ENCODE results near the gene PKP1. TPM values are rescaled to one million over a fixed set of nuclear protein-coding genes. Genes with fewer than 3 reads are reported as not detected.
"Not testable (repeated sequence)": the region's sequence is repeated elsewhere in the genome, so short reads cannot be mapped to it uniquely, and the experiment has no call there.

PKP1 gene
- total RNA-seq, 2 donors from 2014 or later = 0.83 to 2.8 TPM

DNA sequence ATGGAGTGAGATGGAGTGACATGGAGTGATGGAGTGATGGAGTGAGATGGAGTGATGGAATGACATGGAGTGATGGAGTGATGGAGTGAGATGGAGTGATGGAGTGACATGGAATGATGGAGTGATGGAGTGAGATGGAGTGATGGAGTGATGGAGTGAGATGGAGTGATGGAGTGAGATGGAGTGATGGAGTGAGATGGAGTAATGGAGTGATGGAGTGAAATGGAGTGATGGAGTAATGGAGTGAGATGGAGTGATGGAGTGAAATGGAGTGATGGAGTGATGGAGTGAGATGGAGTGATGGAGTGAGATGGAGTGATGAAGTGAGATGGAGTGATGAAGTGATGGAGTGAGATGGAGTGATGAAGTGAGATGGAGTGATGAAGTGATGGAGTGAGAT is 25.2 kb upstream of the PKP1 start:
- not testable (repeated sequence) for DNase-seq (ENCODE audit: low spot score)
- intact Hi-C loops (cut with DNase I) = loop anchor here in 1 of 2 donors (10.0 kb wide), 1 partner anchor 147 kb away; no protein-coding TSS in a partner anchor

- intact Hi-C loops (cut with DNase I) = loop anchor here in 1 of 2 donors (10.0 kb wide), 1 partner anchor 146 kb away; no protein-coding TSS in a partner anchor
- DNase-seq (ENCODE audit: low spot score) = peak; percentile 63
These were observed 24.5 kb upstream of the PKP1 start for GRCh38 chr1:201258763-201259230.

DNA sequence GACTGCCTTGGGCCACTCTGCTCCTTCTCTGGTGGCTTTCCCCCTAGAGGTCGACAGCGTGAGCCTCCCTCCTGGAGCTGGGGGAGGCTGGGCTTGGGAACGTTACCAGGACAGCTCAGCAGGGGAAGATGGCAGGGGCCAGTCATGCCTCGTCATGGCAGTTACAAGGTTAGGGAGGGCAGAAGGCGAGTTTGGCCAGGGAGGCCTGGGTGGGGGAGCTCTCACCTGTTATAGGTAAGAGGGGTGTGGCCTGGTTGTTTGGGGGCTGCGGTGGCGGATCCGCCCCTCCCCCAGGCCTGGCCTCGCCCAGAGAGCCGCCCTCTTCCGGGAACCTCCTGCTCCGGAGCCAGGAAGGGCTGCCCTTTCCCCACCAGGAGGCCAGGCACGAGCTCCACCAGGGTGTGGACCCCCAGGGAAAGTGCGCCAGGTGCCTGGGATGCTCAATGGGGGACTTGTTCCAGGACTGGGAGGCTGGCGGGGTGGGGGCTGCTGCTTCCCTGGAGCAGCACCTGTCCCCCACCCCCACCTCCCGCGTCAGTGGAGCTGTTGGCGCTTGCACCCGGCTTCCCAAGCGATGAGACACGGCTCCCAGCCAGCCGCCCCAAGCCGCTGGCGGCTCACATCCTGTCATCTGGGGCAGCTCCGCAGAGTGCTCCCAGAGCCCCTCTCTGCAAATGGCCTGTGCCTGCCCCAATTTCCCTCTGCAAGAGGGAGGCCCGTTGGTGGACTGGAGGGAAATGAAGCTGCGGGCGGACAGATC is 23.6 kb upstream of the PKP1 start:
- intact Hi-C loops (cut with DNase I) = loop anchor here in 1 of 2 donors (10.0 kb wide), 1 partner anchor 145 kb away; no protein-coding TSS in a partner anchor
- DNase-seq (ENCODE audit: low spot score) = peak; percentile 80

DNA sequence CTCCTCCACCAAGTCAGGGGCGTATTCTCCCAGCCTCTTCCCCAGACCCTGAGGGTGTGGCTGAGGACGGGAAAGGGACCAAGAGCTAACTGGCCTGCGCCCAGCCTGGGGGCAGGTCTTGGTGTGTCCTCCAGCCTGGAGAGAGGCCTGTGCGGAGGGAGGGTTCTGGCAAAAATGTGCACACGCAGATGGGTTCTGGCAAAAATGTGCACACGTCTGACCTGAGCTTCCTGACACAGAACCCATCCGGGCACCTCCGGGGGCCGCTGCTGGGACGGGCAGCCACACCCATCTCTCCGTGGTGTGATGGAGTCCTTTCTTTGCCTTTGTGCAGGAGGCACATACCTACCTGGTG is 23.1 kb upstream of the PKP1 start:
- DNase-seq (ENCODE audit: low spot score) = peak; percentile 75
- intact Hi-C loops (cut with DNase I) = no loop called here

DNA sequence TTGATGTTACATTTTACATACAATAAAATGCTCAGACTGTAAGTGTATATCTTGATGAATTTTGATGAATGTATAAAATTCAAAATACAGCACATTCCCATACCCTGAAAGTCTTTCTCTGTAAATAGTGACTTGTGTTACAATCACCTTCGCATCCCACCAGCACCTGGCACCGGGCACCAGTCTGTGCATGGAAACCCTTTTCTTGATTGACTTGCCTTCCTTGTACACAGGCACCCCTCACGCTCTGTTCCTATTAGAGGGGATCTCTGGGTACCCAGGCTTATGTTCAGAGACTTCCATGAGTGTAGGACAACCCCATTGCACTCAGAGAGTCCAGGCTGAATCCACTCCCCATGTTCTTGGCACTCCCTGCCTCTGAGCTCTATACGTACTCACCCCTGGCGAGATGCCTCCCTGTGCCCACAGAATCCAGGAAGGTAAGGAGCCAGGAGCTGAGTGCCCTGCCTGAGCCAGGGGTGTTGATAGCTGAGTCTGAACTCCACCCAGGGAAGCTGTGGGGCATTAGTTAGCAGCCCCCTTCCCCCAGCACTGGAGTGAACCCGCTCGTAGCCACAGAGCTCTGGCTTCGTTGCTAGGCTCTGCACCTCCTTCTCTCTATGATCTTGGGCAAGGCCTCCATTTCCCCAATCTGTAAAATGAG is 22.5 kb upstream of the PKP1 start:
- peak; percentile 60 for DNase-seq (ENCODE audit: low spot score)

DNA sequence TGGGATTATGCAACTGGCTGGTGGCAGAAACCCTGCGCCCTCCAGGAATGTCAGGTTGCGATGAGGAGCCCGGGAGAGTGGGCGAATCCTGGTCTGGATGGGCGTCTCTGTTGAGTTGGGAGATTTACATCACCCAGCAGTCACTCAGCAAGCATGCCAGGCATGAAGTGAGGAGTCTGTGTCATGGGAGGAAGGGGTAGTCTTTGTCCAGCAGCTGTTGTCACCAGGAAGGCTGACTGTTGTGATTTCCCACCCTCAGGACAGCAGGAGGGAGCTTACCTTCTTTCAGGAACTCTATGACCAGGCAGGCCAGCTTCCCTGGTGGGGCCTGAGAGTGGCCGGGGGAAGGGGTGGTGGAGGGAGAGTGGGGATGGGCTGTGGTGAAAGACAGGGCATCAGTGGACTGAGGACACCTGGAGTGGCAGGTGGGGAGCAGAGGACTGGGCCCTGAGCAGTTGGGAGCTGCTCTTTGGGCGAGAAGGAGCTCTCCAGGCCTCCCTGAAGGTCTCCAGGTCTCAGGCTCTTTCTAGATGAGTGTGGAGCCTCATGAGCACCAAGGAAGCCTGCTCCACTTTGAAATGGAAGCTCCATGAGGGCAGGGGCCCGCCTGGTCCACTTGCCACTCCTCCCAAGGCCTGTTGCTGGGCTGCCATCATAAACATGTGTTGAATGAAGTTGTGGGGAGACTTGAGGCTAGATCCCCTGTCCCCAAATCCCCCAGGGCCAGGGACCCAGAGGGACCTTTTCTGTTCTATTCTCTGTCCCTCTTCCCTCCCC is 21.3 kb upstream of the PKP1 start:
- intact Hi-C loops (cut with DNase I) = no loop called here
- peak; percentile 72 for DNase-seq (ENCODE audit: low spot score)

More for the DNA sequence above, 22.5 kb upstream of the PKP1 start:
- intact Hi-C loops (cut with DNase I) = no loop called here

- intact Hi-C loops (cut with DNase I) = no loop called here
- DNase-seq (ENCODE audit: low spot score) = peak; percentile 70
These were observed 20.2 kb upstream of the PKP1 start for GRCh38 chr1:201262963-201263608.

DNA sequence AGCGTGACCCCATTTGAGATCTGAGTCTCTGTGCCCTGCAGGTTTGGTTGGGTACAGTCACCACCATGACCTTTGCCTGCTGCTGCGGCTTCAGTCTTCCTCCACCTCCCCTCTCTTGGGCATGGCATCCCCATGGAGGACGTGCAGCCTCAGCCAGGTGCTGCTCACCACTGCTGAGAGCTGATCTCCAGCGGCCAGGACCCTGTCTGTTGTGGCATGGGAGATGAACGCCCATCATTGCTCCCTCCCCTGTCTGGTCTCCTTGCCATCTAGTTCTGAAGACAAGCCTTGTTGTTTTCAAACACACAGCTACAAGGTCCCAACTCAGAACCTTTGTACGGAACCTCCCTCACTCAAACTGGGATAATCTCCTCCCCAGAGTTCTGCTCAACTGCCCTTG is 19.2 kb upstream of the PKP1 start:
- intact Hi-C loops (cut with DNase I) = no loop called here
- DNase-seq (ENCODE audit: low spot score) = peak; percentile 17

DNA sequence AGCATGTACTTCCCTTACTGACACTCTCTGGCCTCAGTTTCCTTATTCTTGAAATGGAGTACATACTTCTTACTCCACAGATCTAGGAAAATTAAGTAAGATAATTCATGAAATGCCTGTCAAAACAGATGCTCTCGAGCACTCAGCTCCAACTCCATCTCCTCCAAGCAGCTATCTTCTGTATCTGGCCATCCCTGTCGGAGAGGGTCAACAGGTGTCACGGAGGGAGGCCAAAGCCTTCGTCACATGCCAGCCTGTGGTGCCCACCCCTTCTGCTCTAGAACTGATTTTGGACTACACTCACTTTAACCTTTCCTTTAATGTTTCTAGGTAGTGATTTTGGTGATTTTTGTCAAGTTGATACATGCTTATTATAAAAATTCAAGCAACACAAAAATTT is 18.8 kb upstream of the PKP1 start:
- intact Hi-C loops (cut with DNase I) = no loop called here
- peak; percentile 32 for DNase-seq (ENCODE audit: low spot score)

GRCh38 chr1:201265756-201266155 is 17.6 kb upstream of the PKP1 start:
- DNase-seq (ENCODE audit: low spot score) = no peak
- intact Hi-C loops (cut with DNase I) = no loop called here

GRCh38 chr1:201266276-201266675 is 17.0 kb upstream of the PKP1 start:
- no peak for DNase-seq (ENCODE audit: low spot score)
- intact Hi-C loops (cut with DNase I) = no loop called here

GRCh38 chr1:201266774-201267173 is 16.5 kb upstream of the PKP1 start:
- intact Hi-C loops (cut with DNase I) = no loop called here
- peak; percentile 6 for DNase-seq (ENCODE audit: low spot score)

DNA sequence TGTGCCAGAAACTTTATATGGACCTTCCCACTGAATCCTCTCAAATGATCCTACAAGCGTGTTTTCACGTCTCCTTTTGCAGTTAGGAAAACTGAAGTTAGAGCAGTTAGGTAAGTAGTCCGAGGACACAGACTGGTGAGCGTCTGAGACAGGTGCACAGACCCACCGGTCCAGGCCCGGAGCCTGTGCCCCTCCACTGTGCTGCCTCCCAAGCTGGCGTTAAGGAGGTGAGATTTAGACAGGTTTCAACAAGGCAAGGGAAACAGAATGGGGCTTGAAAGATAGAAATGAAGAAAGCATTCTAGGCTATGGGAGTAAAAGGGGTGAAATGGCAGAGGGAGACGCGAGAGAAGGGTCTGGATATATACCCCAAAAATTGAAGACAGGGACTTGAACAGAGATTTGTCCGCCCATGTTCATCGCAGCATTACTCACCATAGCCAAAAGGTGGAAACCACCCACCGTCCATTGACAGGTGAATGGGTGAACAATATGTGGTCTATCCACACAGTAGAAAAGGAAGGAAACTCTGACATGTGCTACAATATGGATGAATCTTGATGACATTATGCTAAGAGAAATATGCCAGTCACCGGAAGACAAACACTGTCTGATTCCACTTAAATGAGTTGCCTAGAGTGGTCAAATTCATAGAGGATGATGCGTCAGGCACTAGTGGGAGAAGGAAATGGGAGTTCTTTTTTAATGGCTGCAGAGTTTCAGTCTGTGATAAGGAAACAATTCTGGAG is 15.7 kb upstream of the PKP1 start:
- peak; percentile 12 for DNase-seq (ENCODE audit: low spot score)
- intact Hi-C loops (cut with DNase I) = no loop called here

GRCh38 chr1:201268604-201269151 is 14.6 kb upstream of the PKP1 start:
- DNase-seq (ENCODE audit: low spot score) = peak; percentile 88
- intact Hi-C loops (cut with DNase I) = no loop called here

GRCh38 chr1:201269281-201269680 is 14.0 kb upstream of the PKP1 start:
- intact Hi-C loops (cut with DNase I) = no loop called here
- DNase-seq (ENCODE audit: low spot score) = peak; percentile 14

- peak; percentile 44 for DNase-seq (ENCODE audit: low spot score)
These were observed 13.4 kb upstream of the PKP1 start for GRCh38 chr1:201269900-201270410.

GRCh38 chr1:201270616-201271390 is 12.5 kb upstream of the PKP1 start:
- intact Hi-C loops (cut with DNase I) = no loop called here
- peak; percentile 50 for DNase-seq (ENCODE audit: low spot score)

More at GRCh38 chr1:201269900-201270410, 13.4 kb upstream of the PKP1 start:
- intact Hi-C loops (cut with DNase I) = no loop called here

All from posterior vena cava (tissue), 2 donors.